ENCODE measurements around the gene ITIH2.

DNA sequence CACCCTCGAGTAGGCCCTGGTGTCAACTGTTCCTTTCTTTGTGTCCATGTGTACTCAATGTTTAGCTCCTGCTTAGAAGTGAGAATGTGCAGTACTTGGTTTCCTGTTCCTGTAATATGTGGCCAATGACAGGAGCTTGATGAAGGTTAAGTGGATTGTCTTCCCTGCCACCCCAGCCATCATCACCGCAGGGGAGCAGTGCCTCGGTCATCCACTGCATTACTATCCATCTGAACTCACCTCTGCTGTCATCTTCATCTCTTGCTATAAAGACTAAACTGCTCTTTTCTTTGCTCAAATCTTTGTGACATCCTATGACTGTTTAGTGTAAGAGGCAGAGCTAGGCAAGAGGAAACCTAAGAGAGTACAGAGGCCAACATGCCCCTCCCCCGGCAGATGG, 15.6 kb downstream of the ITIH2 start:
- TF ChIP-seq POLR2A (IDR thresholded peaks at IDR 0.05; ENCODE audit: control extremely low read depth in 1 of 2, low read depth in 2 of 2, low read length in 2 of 2) (no peak), CTCF (IDR thresholded peaks at IDR 0.05; ENCODE audit: control extremely low read depth in 1 of 3, insufficient read depth in 1 of 3, low read depth in 1 of 3, low read length in 3 of 3) (no peak), CEBPB (IDR thresholded peaks at IDR 0.05; ENCODE audit: low read depth, low read length) (no peak), YY1 (IDR thresholded peaks at IDR 0.05; ENCODE audit: low read depth, low read length) (no peak)
- TF ChIP-seq, protein P1, sequence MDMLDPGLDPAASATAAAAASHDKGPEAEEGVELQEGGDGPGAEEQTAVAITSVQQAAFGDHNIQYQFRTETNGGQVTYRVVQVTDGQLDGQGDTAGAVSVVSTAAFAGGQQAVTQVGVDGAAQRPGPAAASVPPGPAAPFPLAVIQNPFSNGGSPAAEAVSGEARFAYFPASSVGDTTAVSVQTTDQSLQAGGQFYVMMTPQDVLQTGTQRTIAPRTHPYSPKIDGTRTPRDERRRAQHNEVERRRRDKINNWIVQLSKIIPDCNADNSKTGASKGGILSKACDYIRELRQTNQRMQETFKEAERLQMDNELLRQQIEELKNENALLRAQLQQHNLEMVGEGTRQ (IDR thresholded peaks at IDR 0.05; ENCODE audit: low read length), result no peak

All from H1 (cell line).